T1000 (cell line): ENCODE data around the gene CCDC27.
"Not testable (repeated sequence)": the region's sequence is repeated elsewhere in the genome, so short reads cannot be mapped to it uniquely, and the experiment has no call there.

Source experiments
- DNase-seq: peaks from one replicate; lab custom pipeline; 2025; ENCODE audit warnings: mixed read lengths; lab: John Stamatoyannopoulos, UW

Gene CCDC27

DNA sequence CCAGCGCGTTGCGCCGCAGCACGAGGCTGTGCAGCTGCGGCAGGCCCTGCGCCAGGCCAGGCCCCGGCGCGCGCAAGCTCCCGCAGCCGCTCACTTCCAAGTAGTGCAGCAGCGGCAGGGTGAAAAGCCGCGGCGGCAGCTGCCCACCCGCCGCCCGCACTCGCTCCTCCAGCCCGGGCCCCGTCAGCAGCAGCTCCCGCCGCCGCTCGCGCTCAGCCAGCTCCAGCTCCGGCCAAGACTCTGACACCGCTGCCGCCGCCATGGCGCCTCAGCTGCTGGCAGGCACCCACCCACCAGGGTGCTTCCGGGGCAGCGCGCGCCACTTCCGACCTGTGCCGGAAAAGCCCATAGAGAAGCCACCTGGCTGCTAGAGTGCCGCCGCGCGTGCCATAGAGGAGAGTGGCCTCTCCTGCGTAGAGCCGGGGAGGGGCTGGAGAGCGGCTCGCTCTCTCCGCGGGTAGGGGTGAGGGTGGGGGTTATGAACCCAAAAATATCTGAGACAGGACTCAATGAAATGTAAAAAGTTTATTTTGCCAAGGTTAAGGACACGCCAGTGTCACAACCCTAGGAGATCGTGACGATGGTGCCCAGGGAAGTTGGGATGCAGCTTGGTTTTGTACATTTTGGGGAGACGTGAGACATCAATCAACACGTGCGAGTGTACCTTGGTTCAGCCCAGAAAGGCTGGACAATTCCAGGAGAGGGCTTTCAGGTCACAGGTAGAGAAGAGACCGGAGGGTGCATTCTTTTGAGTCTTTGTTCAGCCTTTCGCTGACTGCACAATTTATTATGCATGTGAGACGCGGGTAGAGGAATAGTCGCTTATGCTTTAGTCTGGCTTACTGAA lies 44.2 kb downstream of the CCDC27 start, which contains the start of gene LRRC47:
TSS of gene LRRC47 (minus strand) at position 284 of the 847 bp plus-strand sequence. CDS start at position 262, 22 bp downstream.
- peak; percentile 84 for DNase-seq

DNA sequence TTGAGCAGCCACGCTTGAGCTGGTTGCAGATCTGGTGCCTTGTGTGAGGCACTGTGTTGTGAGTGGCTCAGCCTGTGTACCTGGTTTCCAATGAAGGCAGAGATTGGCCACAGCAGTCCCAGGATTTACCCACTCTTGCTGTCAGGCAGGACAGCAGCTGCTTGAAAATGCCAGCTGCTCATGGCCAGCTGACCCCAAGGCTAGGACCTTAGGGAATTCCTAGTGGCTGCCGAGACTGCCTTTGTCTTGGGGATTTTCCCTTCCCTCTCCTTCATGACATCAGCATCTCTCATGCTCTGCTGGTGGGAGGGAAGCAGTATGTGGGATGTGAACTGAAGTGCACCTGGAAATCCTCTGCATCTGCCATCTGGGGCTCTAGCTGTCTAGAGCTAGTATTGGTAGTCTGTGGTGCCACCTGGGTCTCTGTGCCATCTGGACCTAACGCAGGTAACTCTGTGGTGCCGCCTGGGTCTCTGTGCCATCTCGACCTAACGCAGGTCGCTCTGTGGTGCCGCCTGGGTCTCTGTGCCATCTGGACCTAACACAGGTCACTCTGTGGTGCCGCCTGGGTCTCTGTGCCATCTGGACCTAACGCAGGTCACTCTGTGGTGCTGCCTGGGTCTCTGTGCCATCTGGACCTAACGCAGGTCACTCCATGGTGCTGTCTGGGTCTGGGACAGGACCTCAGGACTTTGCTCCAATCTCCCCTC lies 47.9 kb downstream of the CCDC27 start:
- no peak for DNase-seq

DNA sequence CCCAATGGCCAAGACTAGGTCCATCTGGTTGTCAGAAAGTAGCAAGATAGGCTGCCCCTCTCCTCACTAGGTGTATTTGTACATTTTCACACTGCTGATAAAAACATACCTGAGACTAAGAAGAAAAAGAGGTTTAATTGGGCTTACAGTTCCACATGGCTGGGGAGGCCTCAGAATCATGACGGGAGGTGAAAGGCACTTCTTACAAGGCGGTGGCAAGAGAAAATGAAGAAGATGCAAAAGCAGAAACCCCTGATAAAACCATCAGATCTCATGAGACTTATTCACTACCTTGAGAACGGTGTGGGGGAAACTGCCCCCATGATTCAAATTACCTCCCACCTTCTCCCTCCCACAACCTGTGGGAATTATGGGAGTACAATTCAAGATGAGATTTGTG lies 48.5 kb downstream of the CCDC27 start:
- DNase-seq, result not testable (repeated sequence)

DNA sequence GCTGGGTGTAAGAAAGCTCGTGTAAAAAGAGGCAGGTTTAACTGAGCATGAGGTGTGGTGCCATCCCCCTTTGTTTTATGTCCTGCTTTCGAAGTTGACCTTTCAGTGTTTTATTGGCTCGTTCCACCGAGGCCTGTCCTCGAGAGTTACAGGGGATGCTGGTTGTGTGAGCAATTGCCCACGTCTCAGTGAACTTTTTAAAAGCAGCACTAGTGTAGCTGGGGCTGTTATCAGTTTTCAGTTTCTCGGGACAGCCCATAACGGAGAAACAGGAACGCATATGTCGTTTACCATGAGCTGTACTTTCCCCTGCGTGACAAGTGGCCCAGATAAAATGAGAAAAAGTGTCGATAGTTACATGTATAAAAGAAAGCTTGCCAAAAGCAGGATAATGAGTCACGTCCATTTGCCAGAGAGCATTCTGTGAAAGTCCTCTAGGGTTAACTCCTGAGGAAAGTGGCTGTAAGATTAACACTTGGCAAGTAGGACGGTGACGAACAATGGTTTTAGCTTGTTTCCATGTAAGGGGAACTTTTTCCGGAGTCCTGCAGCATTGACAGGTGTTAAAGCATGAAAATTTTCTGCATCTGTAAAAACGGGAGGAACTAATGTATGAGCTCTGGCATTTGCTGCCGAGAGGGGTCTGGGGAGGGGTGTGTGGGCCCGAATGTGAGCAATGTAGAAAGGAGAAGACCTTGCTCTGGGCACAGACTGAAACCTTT lies 51.8 kb downstream of the CCDC27 start:
- DNase-seq, result no peak

DNA sequence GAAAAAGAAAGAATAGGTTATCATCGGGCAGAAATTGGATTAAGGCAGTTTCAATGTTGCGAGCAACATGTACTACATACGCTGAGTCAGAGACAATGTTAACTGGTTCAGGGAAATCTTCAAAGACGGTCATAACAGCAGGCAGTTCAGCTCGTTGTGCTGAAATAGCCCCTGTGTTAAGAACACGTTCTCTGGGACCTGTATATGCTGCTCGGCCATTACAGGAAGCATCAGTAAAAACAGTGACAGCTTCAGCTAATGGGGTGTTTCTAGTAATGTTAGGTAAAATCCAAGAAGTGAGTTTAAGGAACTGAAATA lies 52.3 kb downstream of the CCDC27 start:
- DNase-seq, result not testable (repeated sequence)

DNA sequence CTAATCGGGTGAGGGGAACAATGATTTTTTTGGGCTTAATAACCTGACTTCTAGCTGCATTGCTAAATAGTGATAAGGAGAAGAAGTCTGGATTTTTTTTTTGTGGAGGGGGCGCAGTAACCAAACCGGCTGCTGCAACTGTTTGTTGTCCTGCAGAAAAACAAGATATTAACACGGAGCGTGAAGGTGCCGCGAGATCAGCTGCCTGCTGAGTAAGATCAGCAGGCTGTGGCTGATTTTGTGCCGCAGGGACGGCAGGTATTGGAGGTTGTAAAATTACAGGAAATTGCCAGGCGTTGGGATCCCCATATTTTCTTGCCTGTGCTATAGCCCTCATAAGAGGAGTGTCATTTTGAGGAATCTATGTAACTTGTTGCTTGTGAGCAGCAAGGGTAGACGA lies 52.8 kb downstream of the CCDC27 start:
- no peak for DNase-seq

DNA sequence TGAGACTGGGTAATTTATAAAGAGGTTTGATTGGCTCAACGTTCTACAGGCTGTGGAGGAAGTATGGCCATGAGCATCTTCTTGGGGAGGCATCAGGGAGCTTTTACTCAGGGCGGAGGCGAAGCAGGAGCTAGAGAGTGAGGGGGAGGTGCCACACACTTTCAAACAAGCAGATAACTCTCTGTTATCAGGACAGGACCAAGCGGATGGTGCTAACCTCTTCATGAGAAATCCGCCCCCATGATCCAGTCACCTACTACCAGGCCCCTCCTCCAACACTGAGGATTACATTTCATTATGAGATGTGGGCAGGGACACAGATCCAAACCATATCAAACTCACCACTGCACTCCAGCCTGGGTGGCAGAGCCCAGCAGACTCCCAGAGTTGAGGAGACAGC lies 55.5 kb downstream of the CCDC27 start:
- DNase-seq, result no peak

DNA sequence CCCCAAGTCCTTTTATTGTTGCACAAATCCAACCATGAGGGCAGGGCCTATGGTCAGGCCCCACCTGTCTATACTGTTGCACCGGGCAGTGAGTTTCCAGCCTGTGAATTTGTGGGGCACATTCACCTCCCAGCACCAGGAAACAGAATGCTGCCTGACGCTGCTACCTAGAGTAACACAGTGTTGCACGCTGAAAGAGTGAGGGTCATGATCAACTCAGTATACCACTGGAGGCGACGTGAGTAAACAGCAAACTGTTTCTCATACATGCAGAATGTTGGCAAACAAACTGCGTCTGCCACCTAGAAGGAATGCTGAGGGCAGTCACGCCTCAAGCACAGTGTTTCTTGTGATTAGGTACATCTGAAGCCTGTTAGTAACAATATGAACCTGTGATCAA lies 57.4 kb downstream of the CCDC27 start:
- DNase-seq, result no peak

DNA sequence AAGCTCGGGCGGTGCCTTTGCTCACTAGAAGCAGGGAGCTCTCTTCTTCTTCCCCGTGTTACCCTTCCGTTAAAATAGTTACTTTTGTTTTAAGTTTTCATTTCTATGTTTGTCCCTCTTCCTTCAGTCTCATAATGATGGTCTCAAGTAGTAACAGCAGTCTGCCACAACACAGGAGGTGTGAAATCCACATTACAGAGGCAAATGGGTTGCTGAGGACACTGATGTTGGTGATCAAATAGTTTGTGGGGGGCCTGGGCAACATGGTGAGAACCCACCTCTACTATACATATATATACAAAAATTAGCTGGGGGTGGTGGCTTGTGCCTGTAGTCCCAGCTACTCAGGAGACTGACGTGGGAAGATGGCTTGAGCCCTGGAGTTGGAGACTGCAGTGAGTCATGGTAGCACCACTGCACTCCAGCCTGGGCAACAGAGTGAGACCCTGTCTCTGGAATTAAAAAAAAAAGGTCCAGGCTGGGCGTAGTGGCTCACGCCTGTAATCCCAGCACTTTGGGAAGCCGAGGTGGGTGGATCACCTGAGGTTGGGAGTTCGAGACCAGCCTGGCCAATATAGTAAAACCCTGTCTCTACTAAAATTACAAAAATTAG lies 58.0 kb downstream of the CCDC27 start:
- DNase-seq, result not testable (repeated sequence)

DNA sequence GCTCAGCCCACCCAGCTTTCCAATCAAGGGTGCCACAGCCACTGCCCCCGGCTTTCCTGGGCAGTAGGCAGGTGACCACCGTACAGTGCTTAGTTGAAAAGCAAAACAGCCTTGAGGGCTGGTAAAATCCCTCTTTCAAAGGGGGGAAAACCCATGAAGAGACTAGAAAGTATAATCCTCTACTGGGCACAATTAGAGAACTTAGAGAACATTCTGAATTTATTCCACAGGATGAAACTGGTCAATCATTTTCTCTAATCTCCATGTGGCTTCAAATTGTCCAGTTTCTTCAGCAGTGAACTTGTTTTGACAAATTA lies 59.3 kb downstream of the CCDC27 start:
- no peak for DNase-seq

DNA sequence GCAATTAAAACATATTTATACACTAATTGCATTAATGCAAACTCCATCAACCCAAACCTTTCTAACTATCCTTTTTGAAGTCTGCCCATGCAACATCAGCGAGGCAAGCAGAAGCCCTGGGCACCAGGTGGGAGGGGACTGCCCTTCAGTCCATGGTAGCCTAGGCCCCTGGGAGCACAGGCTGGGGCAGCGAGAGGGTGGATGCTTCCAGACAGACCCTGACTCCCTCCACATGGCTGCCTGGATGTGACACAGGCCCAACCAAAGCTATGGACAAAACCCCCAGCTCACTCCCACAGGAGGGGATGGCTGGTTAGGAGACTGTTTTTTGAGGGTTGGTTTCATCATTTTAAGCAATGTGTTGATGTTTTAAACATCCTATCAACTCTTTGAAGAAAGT lies 61.8 kb downstream of the CCDC27 start:
- no peak for DNase-seq

DNA sequence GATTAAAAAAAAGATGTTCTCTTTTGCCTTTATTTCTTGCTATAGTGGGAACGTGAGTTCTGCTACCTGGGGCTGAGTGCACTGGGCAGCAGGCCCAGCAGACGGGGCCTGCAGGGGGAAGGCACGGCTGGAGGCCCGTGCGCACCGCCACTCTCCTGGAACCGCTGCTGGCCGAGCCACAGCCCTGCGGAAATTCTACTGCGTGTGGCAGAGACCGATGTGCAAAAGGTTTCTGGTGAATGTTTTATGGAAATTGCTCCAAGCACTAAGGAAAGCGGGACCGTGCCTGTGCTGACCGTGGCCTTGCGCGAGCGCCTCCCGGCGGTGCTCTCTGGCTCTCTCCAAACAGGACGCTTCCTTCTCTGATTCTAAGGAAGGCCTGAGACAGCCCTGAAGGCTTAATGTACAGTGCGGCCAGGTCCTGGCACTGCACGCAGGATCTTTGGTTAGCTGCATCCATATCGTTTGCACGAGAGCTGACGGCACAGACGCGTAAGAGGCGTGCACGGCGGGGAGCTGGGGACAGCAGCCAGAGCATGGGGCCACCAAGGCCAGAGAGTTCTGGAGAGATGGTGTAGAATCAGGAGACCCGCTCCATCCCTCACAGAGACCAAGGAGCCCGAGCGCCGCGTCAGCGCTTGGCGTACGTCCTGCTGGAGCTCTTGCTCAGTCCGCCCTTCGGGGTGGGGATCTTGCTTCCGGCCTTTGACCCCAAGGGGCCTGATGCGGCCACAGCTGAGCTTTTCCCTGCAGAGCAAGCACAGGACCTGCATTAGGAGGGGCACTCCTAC lies 62.7 kb downstream of the CCDC27 start:
- DNase-seq, result no peak

DNA sequence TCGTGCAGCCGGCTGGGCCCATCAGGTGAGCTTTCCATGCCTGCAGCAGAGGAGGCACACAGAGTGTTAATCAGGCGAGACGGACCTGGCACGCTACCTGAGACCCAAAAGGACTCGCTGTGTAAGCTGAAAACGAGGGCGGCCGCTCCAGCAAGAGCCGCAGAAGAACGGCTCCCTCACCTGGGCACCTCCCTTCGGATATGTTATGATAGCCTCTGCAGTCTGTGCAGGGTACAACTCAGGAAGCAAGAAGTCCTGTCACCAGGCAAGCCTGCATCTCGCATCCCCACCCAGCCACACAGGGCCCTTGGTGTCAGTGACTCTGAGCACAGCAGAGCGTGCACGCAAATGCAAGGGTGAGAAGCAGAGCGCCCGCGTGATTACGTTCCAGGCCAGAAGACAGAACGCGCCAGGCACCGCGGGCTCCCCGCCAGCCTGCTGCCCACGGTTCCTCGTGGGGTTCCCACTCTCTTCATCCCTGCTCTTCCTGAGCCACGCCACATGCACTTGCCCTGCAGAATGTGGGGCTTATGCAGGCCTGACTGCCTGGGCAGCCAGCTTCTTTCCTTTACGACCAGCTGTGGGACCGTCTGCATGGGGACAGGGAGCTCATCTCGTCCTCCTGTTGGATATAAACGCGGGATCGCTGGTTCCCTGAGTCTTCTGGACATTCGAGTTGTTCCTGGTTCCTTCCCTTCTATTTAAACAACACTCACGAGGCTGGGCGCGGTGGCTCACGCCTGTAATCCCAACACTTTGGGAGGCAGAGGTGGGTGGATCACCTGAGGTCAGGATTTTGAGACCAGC lies 64.3 kb downstream of the CCDC27 start:
- no peak for DNase-seq

DNA sequence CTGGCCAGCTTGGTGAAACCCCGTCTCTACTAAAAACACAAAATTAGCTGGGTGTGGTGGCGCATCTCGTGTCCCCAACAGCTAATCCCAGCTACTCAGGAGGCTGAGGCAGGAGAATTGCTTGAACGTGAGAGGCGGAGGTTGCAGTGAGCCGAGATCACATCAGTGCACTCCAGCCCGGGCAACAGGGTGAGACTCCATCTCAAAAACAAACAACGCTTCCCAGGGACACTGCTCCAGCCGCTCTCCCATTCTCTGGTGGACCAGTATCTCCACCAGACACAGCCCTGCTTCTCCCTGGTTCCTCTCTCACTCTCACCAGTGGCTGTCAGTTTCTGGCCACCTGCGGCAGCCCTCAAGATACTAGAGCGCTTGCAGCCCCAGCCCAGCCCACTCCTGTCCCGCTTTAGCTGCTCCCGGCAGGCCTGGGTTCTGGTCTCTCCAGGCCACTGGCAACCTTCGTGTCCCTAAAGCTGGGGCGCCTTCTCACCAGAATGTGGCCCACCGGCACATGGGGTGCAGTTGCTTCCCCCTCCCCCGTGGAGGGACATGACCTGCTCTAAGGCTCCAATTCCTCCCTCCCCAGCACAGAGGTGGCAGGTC lies 65.0 kb downstream of the CCDC27 start:
- DNase-seq, result no peak

DNA sequence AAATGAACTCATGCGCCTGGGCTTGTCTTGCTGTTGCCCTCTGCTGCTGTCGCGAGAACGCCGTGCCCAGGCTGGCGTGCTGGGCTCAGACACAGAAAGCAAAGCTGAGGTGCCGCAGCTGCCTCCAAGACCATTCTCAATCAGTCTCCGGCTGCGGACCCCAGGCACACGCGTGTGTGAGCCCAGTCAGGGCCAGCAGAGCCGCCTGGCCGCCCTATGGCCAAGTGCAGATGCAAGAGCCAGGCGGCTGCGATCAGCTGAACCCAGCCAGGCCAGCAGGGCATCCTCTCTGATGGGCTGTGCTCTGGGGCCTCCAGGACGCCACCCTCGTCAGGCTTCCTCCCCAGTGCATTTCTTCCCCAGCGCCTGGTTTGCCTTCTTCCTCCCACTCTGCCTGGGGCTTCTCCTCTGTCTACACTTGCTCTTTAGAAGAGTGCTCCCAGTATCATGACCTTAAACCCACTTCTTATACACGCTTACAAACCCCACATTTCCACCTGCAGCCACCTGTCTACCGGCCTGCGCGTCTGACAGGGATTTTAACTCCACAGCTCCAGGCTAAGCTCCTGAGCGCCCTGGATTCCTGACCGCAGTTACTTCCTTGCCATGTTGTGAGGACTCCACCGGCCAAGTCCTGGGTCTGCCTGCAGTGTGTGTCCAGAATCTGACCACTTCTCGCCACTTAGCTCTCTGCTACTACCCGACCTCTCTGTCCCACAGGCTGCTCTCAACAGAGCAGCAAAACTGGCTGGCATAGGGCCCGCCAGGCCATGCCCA lies 65.8 kb downstream of the CCDC27 start:
- no peak for DNase-seq

DNA sequence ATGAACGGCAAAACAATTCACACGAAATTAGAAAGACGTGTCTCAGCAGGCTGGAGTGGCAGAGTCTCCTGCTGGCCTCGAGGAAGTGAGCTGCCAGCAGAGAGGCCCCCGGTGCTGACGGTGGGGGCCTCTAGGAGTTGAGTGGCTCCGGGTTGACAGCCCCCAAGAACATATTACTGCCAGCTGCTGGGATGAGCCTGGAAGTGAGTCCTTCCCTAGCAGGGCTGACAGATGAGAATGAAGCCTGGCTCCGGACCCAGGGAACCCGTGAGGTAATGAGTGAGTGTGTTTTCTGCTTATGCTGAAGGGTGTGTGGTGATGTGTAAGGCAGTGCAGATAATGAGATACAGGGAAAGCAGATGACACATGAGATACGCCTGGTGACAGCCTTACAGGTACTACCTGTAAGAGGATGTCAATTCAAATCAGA lies 67.5 kb downstream of the CCDC27 start:
- no peak for DNase-seq

DNA sequence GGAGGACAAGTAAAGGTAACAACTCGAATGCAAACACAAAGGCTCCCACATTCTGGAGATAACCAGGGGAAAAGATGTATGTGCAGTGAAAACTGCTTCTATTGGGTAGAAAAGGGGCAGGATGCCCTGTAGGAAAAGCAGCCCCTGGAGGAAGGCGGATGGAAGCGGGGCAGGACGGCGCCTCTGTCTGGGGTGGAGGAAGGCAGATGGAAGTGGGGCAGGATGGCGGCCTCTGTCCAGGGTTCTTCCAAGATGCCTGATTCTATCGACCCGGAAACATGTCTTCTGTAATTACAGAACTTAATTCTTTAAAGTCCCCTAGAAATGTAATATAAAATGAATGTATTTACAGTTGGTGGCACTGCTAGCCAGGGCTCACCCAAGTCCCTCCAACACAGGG lies 68.1 kb downstream of the CCDC27 start:
- no peak for DNase-seq

DNA sequence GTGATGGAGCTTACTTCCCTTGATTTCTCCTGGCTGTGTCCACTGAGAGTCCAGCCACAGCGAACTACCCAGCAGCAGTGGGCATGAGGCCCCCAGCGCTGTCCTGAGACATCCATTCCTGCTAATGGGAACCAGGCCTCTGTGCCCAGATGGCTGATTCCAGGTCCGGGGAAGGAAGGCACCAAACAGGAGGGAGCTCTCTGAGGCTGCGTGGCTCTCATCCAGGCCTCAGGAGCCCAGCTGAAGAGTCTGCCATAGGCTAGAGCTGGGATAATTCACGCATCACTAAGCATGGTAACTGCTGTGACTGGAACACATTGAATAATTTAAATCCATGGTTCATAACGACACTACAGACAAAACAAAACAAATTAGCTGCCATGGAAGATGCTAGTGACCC lies 68.8 kb downstream of the CCDC27 start:
- DNase-seq, result no peak
